Transverse colon (tissue), 4 donors: ENCODE measurements around the gene NKPD1.

Source experiments
- POLR2A ChIP-seq: fragments of 450-650 bp; IDR thresholded peaks from one replicate; pipeline ENCODE4 v1.6.1; 2016; ENCODE audit warnings: antibody characterized with exemption, mild to moderate bottlenecking, moderate library complexity
- POLR2AphosphoS5 ChIP-seq, 3 donors: sonication (generic); formaldehyde crosslinking; IDR thresholded peaks; one replicate each; pipeline ENCODE4 v1.6.1; 2016; ENCODE audit warnings: antibody characterized with exemption in 3 of 3
- TF ChIP-seq, protein P1 (sequence below), 5 experiments: fragments of 200-600 bp in 3 of 5; fragments of 450-650 bp in 2 of 5; sonication (generic) in 3 of 5; IDR thresholded peaks; 1 replicate in 2 of 5; 2 replicates in 3 of 5; pipeline ENCODE4 v1.5.1; 2016 to 2017; ENCODE audit warnings: antibody characterized with exemption in 5 of 5, inconsistent platforms in 3 of 5, mild to moderate bottlenecking in 2 of 5, moderate library complexity in 1 of 5

DNA sequence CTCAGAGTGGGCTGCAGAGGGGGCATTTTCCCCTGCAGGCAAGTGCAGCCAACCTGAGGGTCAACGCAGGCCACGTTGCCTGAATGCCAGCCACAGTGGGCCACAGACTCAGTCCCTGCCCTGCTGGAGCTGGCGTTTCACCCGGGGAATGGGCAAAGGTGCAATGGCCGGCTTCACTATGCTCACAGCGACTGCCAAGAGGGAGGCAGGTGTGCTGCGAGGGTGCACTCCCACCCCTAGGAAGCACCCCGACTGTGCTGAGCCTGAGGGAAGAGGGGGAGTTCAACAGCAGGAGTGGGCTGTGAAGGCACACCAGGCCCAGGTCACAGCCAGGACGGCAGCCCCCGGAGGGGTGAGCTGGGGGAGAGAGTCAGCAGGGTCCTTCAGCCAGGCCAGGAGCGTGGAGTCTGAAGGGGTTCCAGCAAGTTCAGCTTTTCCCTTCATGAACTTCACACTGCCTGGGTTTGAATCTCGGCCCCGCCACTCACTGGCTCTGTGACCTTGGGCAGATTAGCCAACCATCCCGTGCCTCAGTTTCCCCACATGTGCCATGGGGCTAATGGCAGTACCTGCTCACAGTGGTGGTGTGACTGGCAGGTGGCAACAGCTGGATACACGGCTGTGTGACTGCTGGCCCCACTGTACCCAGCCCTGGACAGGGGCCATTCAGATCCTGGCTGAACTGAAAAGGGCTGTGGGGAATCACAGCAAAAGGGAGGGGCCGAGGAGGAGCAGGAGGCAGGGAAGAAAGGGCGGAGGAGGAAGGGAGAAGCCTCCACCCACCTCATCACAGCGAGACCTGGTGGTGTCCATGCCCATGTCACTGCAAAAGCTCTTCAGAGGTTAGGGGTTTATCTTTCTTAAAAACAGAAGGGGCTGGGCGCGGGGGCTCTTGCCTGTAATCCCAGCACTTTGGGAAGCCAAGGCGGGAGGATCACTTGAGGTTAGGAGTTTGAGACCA is 9.6 kb upstream of the NKPD1 start:
- TF ChIP-seq, protein P1, sequence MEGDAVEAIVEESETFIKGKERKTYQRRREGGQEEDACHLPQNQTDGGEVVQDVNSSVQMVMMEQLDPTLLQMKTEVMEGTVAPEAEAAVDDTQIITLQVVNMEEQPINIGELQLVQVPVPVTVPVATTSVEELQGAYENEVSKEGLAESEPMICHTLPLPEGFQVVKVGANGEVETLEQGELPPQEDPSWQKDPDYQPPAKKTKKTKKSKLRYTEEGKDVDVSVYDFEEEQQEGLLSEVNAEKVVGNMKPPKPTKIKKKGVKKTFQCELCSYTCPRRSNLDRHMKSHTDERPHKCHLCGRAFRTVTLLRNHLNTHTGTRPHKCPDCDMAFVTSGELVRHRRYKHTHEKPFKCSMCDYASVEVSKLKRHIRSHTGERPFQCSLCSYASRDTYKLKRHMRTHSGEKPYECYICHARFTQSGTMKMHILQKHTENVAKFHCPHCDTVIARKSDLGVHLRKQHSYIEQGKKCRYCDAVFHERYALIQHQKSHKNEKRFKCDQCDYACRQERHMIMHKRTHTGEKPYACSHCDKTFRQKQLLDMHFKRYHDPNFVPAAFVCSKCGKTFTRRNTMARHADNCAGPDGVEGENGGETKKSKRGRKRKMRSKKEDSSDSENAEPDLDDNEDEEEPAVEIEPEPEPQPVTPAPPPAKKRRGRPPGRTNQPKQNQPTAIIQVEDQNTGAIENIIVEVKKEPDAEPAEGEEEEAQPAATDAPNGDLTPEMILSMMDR (IDR thresholded peaks at IDR 0.05), result no peak
- TF ChIP-seq POLR2AphosphoS5 (IDR thresholded peaks at IDR 0.05), result no peak
- TF ChIP-seq POLR2A, result no peak
